ENCODE measurements around the gene UNC119. TPM values are rescaled to one million over a fixed set of nuclear protein-coding genes. Genes with fewer than 3 reads are reported as not detected.

UNC119 gene
- total RNA-seq, 2 experiments from 2014 or later, result 14.2 to 14.9 TPM

- no peaks in the 10 kb centered on the region for H3K9me3 ChIP-seq (ENCODE audit: low read length)
- H3K4me3 ChIP-seq (ENCODE audit: low read depth, low read length, poor library complexity, severe bottlenecking), result no peak overlapping the region
- BruUV-seq (replicated peaks), result no TSS peak
- DNase-seq (ENCODE audit: low spot score), result peak; percentile 51
- peaks cover 26% of the 10 kb centered on the region for H3K4me1 ChIP-seq (ENCODE audit: insufficient read depth, low read length, poor library complexity, severe bottlenecking)
- no peaks in the 10 kb centered on the region for H4K20me1 ChIP-seq (ENCODE audit: insufficient read depth, low read length)
- H3K79me2 ChIP-seq (ENCODE audit: insufficient read depth, low read depth, low read length), result no peaks in the 10 kb centered on the region
- ChIA-PET CTCF (ENCODE audit: unreplicated experiment) (no interaction called here), POLR2A (no interaction called here)
- H3K27ac ChIP-seq (ENCODE audit: low read depth, low read length, poor library complexity, severe bottlenecking), result no peak overlapping the region
- H3K4me2 ChIP-seq (ENCODE audit: low read length), result peak overlapping the region; percentile 15
- intact Hi-C loops (cut with micrococcal nuclease; ENCODE audit: unreplicated experiment), result loop anchor here (2.0 to 5.0 kb wide), 2 partner anchors 55 to 63 kb away; partner anchors contain the start of gene RSKR
- peaks cover 14% of the 10 kb centered on the region; the same call in 1 of the 2 replicates for H3K36me3 ChIP-seq (ENCODE audit: insufficient read depth, low read length)
- no peak for TF ChIP-seq EZH2phosphoT487 (IDR thresholded peaks at IDR 0.05; ENCODE audit: borderline replicate concordance, low read depth, low read length)
- TF ChIP-seq CTCF (conservative IDR thresholded peaks at IDR 0.05; ENCODE audit: low read length), result no peak
- no peak overlapping the region for H2AFZ ChIP-seq (ENCODE audit: low read length)
- H3K9me2 ChIP-seq (ENCODE audit: insufficient read depth, low read length), result no peaks in the 10 kb centered on the region
These were observed 2.9 kb downstream of the UNC119 start for GRCh38 chr17:28549236-28550132.

GRCh38 chr17:28548417-28549130 lies 3.9 kb downstream of the UNC119 start:
- no peak overlapping the region for H3K4me3 ChIP-seq (ENCODE audit: low read depth, low read length, poor library complexity, severe bottlenecking)
- no peaks in the 10 kb centered on the region for H4K20me1 ChIP-seq (ENCODE audit: insufficient read depth, low read length)
- no peaks in the 10 kb centered on the region for H3K79me2 ChIP-seq (ENCODE audit: insufficient read depth, low read depth, low read length)
- peaks cover 5% of the 10 kb centered on the region; the same call in 1 of the 2 replicates for H3K36me3 ChIP-seq (ENCODE audit: insufficient read depth, low read length)
- no peaks in the 10 kb centered on the region for H3K9me3 ChIP-seq (ENCODE audit: low read length)
- ChIA-PET POLR2A (no interaction called here), CTCF (ENCODE audit: unreplicated experiment) (interaction anchor here (0.9 kb wide), 1 partner anchor 50 kb away, joined by 3 read pairs; no protein-coding TSS in a partner anchor)
- H2AFZ ChIP-seq (ENCODE audit: low read length), result no peak overlapping the region
- no peaks in the 10 kb centered on the region for H3K9me2 ChIP-seq (ENCODE audit: insufficient read depth, low read length)
- H3K27ac ChIP-seq (ENCODE audit: low read depth, low read length, poor library complexity, severe bottlenecking), result no peak overlapping the region
- DNase-seq (ENCODE audit: low spot score), result no peak
- BruUV-seq (replicated peaks), result no TSS peak
- H3K4me2 ChIP-seq (ENCODE audit: low read length), result no peak overlapping the region
- intact Hi-C loops (cut with micrococcal nuclease; ENCODE audit: unreplicated experiment), result loop anchor here (2.0 kb wide), 1 partner anchor 54 kb away; no protein-coding TSS in a partner anchor
- TF ChIP-seq EZH2phosphoT487 (IDR thresholded peaks at IDR 0.05; ENCODE audit: borderline replicate concordance, low read depth, low read length), result no peak
- peak; percentile 58 for TF ChIP-seq CTCF (conservative IDR thresholded peaks at IDR 0.05; ENCODE audit: low read length)
- H3K4me1 ChIP-seq (ENCODE audit: insufficient read depth, low read length, poor library complexity, severe bottlenecking), result peaks cover 31% of the 10 kb centered on the region

Measured in OCI-LY7 (cell line).